Stimulated activated CD8-positive, alpha-beta memory T cell treated with anti-CD3 and anti-CD28 coated beads, Interleukin-12 subunit alpha, Interleukin-12 subunit beta, amount 100 ng/mL, for 24 hours (primary cell): ENCODE measurements around the gene GPR15LG.

Source experiments
- DNase-seq: peaks from one replicate; pipeline ENCODE4 v3.0.0-alpha.2; 2020; ENCODE audit errors: extremely low read depth

The GPR15LG gene

DNA sequence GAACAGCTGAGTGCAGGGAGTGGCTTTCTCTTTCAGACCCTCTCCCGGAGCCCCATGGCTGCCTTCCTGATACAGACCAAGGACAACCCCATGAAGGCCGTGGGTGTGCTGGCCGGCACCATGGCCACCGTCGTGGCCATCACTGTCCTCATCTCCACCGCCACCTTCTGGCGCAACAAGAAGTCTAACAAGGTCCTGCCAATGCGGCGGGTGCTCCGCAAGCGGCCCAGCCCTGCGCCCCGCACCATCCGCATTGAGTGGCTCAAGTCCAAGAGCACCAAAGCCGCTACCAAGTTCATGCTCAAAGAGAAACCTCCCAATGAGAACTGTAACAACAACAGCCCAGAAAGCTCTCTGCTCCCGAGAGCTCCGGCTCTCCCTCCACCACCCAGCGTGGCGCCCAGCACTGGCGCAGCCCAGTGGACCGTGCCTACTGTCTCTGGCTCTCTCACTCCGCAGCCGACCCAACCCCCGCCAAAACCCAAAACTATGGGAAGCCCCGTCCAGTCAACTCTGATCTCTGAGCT is 40.5 kb downstream of the GPR15LG start:
- no peak for DNase-seq

DNA sequence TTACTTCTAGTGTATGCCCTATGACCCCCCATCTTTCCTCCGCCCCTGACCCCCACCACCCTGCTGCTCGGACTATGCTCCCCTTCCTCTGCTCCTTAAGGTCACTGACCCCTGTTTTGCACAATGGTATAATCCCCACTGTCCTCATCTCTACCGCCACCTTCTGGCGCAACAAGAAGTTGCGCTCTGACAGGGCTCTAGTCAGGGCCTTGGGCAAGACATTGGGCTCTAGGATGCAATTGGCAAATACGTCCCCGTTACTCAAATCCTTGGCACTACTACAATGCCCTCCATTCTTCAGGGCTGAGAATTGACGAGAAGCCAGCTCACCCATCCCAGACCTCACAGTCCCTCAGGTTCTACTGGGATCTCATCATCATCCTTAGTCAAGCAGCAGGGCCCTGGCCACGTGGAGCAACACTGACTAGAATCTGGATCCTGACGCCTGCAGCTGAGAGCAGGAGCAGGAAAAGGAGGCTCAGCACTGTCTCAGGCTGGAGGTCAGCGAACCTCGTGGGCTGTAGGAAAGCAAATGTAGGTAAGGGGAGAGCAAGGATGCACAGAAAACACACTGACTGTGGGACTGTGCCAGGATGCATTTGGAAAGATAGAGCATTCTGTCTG is 41.1 kb downstream of the GPR15LG start:
- no peak for DNase-seq

DNA sequence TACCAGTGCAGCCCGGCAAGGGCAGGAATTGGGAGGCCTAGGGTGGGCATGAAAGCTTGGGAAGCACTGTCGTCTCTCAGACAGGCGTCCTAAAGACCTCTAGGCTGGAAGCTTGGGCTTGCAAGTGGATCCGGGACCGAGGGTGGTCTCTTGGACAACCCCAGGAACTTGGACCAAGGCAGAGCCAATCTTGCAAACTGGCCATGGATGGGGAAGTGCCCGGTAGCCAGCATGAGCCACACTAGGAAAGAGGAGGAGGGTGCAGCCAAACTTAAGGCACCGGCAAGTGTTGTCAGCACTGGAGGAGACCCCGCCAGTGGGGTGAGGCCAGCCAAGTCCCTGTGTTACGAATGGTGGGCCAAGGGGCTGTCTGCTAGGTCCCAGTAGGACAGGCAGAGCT is 43.2 kb downstream of the GPR15LG start:
- no peak for DNase-seq

DNA sequence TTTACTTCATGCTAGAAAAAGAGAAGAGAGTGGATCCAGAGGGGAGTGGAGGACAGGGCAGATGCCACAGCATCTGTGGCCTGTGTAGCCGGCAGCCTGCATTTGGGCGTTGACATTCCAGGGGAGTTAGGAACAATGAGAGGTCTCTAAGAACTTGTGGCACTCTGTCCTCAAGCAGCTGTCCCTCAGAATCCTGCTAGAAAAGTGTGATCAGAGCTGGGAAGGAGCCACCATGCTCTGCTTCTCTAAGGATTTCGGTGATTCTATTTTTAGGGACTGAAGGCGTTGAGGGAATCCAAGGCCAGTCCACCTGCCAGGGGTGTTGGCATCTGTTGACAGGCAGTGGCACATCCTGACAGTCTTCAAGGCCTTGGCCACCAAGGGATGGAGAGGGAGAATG is 44.1 kb downstream of the GPR15LG start:
- DNase-seq, result no peak

DNA sequence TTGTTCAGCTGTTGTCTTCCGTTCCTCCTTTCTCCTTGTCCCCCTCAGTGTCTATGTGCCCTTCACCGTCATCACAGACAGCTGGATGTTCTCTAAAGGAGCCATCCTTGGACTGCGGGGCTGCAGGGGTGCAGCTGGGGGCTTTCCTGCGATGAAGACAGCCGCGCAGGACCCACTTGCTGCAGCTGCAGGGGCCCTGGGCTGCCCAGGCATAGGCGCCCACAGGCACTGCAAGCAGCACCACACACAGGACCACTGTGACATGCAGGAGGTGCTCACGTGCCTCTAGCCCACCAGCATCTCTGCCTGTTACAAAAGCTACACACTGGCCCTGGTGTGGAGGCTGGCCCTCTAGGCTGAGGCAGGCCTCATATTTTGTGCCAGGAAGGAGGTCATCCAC is 48.3 kb downstream of the GPR15LG start:
- no peak for DNase-seq

DNA sequence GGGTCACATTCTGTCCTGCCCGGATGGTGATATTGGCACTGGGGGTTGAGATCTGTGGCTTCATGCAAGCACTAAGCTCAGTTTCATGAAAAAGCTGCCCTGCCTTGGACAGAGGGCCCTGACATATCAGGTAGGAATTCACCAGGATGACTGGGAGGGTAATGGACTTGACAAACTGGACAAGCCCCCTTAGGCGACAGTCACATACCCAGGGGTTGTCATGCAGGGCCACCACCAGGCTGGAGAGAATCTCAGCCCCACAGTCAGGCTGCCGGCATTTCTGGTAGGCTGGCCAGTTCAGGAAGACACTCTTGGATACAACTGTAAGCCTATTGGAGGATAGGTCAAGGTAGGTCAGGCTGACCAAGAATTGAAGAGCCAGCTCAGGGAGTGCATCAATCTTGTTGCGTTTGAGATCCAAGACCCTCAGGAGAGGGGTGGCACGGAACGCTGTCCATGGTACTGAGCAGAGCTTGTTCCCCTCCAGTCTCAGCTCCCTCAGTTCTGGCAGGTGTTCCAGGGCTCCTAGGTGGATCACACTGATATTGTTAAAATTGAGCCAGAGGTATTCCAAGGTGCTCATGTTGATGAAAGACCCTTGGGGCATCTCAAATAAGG is 50.9 kb downstream of the GPR15LG start:
- no peak for DNase-seq

DNA sequence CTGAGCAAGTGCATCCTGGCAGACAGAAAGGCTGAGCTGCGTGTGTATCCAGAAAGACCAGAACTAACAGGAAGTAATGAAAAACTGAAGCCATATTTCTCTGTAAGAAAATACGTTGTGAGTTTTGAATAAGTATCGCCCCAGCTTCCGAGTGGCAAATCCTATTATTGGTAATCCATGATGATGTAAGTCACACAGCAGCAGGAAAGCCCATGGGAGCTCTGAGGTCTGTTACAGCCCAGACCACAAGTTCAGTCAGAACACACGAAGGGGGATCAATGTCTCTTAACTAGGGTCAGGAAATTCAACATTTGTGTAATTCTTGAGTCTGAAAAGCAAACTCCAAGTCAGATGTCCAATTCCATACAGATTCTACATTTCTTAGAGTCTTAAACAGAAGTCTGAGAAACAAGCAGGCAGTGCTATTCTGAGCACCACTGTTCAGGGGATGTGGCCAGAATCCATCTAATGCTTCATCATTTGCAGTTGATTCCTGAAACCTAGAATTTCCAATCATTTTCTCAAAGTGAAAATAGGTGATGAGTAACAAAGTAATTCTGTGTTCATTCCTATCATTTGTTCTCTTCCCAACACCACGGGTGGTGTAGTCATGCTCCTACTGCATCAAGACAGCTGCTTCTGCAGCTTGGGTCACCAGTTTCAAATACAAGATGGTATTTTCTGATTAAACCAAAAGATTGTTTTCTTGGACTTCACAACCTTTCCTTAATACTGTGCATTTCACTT is 52.0 kb downstream of the GPR15LG start, which contains the start of gene LRIT2:
TSS of gene LRIT2 (minus strand) at position 118 of the 747 bp plus-strand sequence. CDS start at position 94, 24 bp downstream.
- DNase-seq, result no peak

DNA sequence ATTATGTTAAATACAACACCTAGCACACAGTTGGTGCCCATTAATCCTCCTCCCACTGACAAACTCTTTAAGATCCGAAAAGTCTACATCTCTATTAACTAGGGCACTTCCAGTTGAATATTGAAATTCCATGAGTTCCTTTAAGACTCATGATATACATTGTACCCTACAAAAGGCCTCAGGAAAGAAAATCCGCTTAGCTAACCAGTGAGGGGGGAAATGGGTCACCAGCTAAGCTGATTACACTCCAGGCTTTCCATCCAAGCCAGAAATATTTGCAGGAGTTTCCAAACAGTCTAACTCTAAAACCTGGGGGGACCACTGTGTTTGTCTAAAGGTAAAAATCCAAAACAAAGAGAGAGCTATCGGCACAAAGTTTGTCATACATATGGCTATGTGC is 53.0 kb downstream of the GPR15LG start:
- DNase-seq, result no peak

DNA sequence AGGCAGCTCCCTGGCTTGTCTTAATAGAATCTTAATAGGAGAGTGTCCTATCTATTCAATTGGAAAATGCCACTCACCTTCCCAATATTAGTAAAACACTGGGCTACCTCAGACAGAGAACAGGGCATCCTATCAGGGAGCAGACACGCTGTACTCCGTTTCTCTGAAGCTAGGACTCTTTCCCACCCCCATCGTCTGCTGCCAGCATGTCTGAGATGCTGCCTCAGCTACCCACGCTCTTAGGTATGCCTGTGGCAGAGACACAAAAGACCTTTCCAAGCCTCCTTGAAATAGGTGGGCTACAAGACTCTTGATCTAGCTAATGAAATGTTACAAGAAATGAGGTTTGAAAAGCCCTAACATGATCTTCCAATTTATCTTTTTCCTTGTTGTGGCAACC is 54.2 kb downstream of the GPR15LG start:
- no peak for DNase-seq

DNA sequence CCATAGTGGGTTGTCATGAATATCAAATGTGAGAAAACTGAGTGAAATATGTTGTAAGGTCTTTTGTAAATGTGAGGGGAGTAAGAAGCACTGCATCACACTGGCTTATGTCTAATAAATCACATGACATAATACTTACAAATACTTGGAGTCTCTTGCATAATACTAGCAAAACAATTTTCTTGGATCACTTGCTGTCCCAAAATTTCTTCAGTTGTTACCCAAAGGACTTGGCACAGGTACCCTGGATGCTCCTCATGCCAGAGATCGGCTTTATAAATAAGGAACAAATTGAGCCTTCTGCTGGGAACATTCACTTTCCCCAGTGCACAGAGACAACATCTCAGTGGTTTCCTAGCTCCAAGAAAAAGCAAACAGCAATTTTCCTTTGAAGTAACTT is 56.8 kb downstream of the GPR15LG start:
- DNase-seq, result no peak

DNA sequence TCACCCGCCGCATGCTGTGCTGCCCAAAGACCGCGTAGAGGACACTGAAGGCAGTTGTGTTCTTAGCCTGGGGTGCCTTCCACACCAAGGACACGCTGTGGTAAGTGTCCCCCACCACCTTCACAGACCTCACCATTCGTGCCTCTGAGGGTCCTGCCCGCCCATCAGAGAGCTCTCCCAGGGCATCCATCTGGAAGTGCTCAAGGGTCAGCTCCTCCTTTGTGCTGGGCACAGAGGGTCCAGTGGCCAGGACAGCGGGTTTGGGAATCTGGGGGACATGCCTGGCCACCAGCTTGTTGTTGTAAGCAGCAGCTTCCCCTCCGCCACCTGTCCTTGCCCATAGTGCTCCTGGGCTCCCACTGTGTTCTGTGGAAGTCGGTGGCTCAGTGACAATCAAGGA is 58.8 kb downstream of the GPR15LG start:
- DNase-seq, result no peak

DNA sequence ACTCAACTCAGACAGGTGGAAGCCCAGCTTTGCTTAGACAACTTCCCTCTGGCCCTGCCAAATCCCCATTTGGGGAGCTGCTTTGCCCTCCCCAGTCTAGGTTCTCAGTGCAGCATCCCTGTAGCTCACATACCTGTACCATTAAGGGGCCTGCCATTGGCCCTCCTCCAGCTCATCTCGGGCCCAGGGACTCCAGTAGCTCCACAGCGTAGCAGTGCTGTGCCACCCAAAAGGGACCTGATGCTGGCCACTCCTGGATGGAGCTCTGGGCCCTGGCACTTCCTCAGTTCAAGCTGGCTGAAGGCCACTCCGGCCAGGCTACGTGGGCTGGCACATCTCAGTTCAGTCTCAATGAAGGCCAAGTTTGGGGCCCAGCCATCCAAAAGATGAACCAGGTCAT is 60.3 kb downstream of the GPR15LG start:
- DNase-seq, result no peak

DNA sequence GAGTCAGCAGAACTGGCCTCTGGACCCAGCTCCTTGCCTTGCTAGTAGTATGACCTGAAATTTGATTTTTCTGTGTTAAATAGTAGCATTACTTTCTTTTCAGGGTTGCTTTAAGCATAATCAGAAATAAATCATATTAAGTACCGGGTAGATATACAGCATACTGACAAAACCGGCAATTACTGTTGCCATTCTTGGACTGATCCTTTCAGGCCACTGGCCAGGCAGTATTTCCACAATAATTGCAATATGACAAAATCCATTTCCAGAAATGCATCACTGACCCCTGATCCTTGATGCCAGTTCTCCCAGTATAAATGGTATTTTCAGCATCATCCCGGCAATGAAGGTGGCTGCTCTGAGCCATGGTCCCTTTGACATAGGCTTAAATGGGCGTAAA is 60.9 kb downstream of the GPR15LG start:
- no peak for DNase-seq
